ENCODE results near the gene CNPY1. TPM values are rescaled to one million over a fixed set of nuclear protein-coding genes. Genes with fewer than 3 reads are reported as not detected.

Gene CNPY1
- total RNA-seq, 4 donors from 2014 or later: not detected

- Histone ChIP-seq H3K36me3 (no peaks in the 10 kb centered on the region), H3K27me3 (no peaks in the 10 kb centered on the region), H3K4me1 (no peaks in the 10 kb centered on the region), H3K9me3 (no peaks in the 10 kb centered on the region), H3K4me3 (replicated peaks in 1 of 3) (no peak overlapping the region), H3K27ac (no peak overlapping the region)
- no peak for TF ChIP-seq POLR2A (IDR thresholded peaks at IDR 0.05)
- TF ChIP-seq CTCF (IDR thresholded peaks at IDR 0.05): no peak
- no peak for DNase-seq
- 94 to 95% methylated on average over 8 of the region's 8 CpGs for WGBS, 2 donors
- intact Hi-C loops (cut with DNase I): no loop called here
These were observed 12.0 kb upstream of the CNPY1 start for GRCh38 chr7:155558351-155558750.

- Histone ChIP-seq H3K36me3 (no peaks in the 10 kb centered on the region), H3K27ac (no peak overlapping the region), H3K4me3 (replicated peaks in 1 of 3) (no peak overlapping the region), H3K27me3 (no peaks in the 10 kb centered on the region), H3K9me3 (no peaks in the 10 kb centered on the region), H3K4me1 (no peaks in the 10 kb centered on the region)
- intact Hi-C loops (cut with DNase I): no loop called here
- TF ChIP-seq POLR2A (IDR thresholded peaks at IDR 0.05) (no peak), CTCF (IDR thresholded peaks at IDR 0.05) (no peak)
- WGBS, 2 donors: 88 to 90% methylated on average over 9 to 10 of the region's 10 CpGs
- no peak for DNase-seq
These were observed 11.4 kb upstream of the CNPY1 start for GRCh38 chr7:155557778-155558177.

- 62 to 64% methylated on average over 9 of the region's 9 CpGs for WGBS, 2 donors
- H3K4me1 ChIP-seq: no peaks in the 10 kb centered on the region
- H3K9me3 ChIP-seq: no peaks in the 10 kb centered on the region
- TF ChIP-seq CTCF (IDR thresholded peaks at IDR 0.05) (no peak), POLR2A (IDR thresholded peaks at IDR 0.05) (no peak)
- intact Hi-C loops (cut with DNase I): no loop called here
- no peak overlapping the region for H3K27ac ChIP-seq
- no peak for DNase-seq
- H3K36me3 ChIP-seq: no peaks in the 10 kb centered on the region
- no peak overlapping the region for H3K4me3 ChIP-seq (replicated peaks in 1 of 3)
- no peaks in the 10 kb centered on the region for H3K27me3 ChIP-seq
These were observed 10.4 kb upstream of the CNPY1 start for GRCh38 chr7:155556763-155557162.

- H3K27ac ChIP-seq: no peak overlapping the region
- H3K27me3 ChIP-seq: no peaks in the 10 kb centered on the region
- no peak overlapping the region for H3K4me3 ChIP-seq (replicated peaks in 1 of 3)
- H3K36me3 ChIP-seq: no peaks in the 10 kb centered on the region
- no peaks in the 10 kb centered on the region for H3K9me3 ChIP-seq
- no peak for TF ChIP-seq CTCF (IDR thresholded peaks at IDR 0.05)
- no peak for TF ChIP-seq POLR2A (IDR thresholded peaks at IDR 0.05)
- 84 to 94% methylated on average over 14 to 33 of the region's 33 CpGs for WGBS, 2 donors
- intact Hi-C loops (cut with DNase I): no loop called here
- no peak for DNase-seq
- H3K4me1 ChIP-seq: no peaks in the 10 kb centered on the region
These were observed 8.8 kb upstream of the CNPY1 start for GRCh38 chr7:155555116-155555695.

GRCh38 chr7:155553871-155554270, 7.5 kb upstream of the CNPY1 start:
- 93 to 94% methylated on average over 3 of the region's 3 CpGs for WGBS, 2 donors
- no peaks in the 10 kb centered on the region for H3K36me3 ChIP-seq
- no peak overlapping the region for H3K4me3 ChIP-seq (replicated peaks in 1 of 3)
- H3K27ac ChIP-seq: no peak overlapping the region
- H3K9me3 ChIP-seq: no peaks in the 10 kb centered on the region
- TF ChIP-seq CTCF (IDR thresholded peaks at IDR 0.05): no peak
- no peak for TF ChIP-seq POLR2A (IDR thresholded peaks at IDR 0.05)
- no peaks in the 10 kb centered on the region for H3K27me3 ChIP-seq
- DNase-seq: no peak
- intact Hi-C loops (cut with DNase I): no loop called here
- no peaks in the 10 kb centered on the region for H3K4me1 ChIP-seq

All from thyroid gland (tissue), 4 donors.